K562 (cell line): ENCODE measurements around the gene LDB2. TPM values are rescaled to one million over a fixed set of nuclear protein-coding genes. Genes with fewer than 3 reads are reported as not detected.

Experiments
- ATAC-seq: fragments of 200-7000 bp; cut with Tn5 transposase; 3 replicates; pipeline ENCODE4 v1.9.1; 2020; ENCODE audit warnings: moderate library complexity
- BruUV-seq: library from RNA; stranded (reverse); fragments of 400-500 nt; replicated peaks from 2 replicates; lab custom pipeline; 2021; lab: Mats Ljungman, UMichigan
- CTCF ChIA-PET: fragments of 300-600 bp; formaldehyde crosslinking; extraction: SDS; loops from one replicate; lab custom pipeline; 2021; ENCODE audit warnings: low intra/inter-chr PET ratio; lab: Yijun Ruan, JAX
- POLR2A ChIA-PET: fragments of 300-600, 350-650 bp; sonication (Branson Sonifier 250); formaldehyde crosslinking; extraction: SDS; loops from one replicate; lab custom pipeline; 2021; ENCODE audit warnings: antibody characterized with exemption, inconsistent platforms; lab: Yijun Ruan, JAX
- DNase-seq, 4 experiments: peaks; one replicate each; pipeline versions ENCODE4 v3.0.0 to v3.0.0-alpha.2; 2011 to 2018; ENCODE audit warnings: low spot score in 3 of 4, mixed read lengths in 3 of 4; ENCODE audit errors: extremely low read depth in 1 of 4
- FAIRE-seq: peaks from 2 replicates; lab custom pipeline; 2011; peaks lifted over from hg19 to GRCh38; lab: Jason Lieb, UNC
- H2AFZ ChIP-seq: 2 replicates; pipeline ENCODE4 v1.6.0; 2011; ENCODE audit warnings: low read depth, low read length, control low read depth, inconsistent platforms
- H3K27ac ChIP-seq: fragments of 200-600 bp; 3 replicates; pipeline ENCODE4 v1.8.0; 2011; ENCODE audit warnings: low read depth, mild to moderate bottlenecking, control low read depth, inconsistent platforms, low read length, moderate library complexity, mixed read lengths; ENCODE audit errors: extremely low read depth
- H3K27me3 ChIP-seq, 2 experiments: fragments of 300-600 bp in 1 of 2; 2 replicates in 1 of 2; 3 replicates in 1 of 2; pipeline versions ENCODE4 v1.6.0 to v1.8.0; 2011; ENCODE audit warnings: inconsistent platforms in 2 of 2, low read length in 2 of 2, mild to moderate bottlenecking in 1 of 2, mixed read lengths in 1 of 2, moderate library complexity in 1 of 2; ENCODE audit not compliant: control insufficient read depth in 2 of 2, insufficient read depth in 2 of 2
- H3K36me3 ChIP-seq: fragments of 300-600 bp; 3 replicates; pipeline ENCODE4 v1.8.0; 2011; ENCODE audit warnings: mild to moderate bottlenecking, low read length, inconsistent platforms; ENCODE audit not compliant: control insufficient read depth, insufficient read depth
- H3K4me1 ChIP-seq, 2 experiments: fragments of 200-600 bp in 1 of 2; replicated peaks in 1 of 2; 2 replicates in 1 of 2; 3 replicates in 1 of 2; pipeline versions ENCODE4 v1.5.1 to v1.8.0; 2011; ENCODE audit warnings: inconsistent platforms in 2 of 2, low read length in 2 of 2, mild to moderate bottlenecking in 1 of 2, mixed read lengths in 1 of 2, moderate library complexity in 1 of 2; ENCODE audit not compliant: control insufficient read depth in 2 of 2, insufficient read depth in 2 of 2
- H3K4me2 ChIP-seq: 2 replicates; pipeline ENCODE4 v1.6.1; 2011; ENCODE audit warnings: low read length, control low read depth, inconsistent platforms, mixed read lengths; ENCODE audit not compliant: insufficient read depth
- H3K4me3 ChIP-seq: fragments of 200-600 bp; sonication (generic), shearing (Covaris generic); 2 replicates; pipeline ENCODE4 v1.5.1; 2016; ENCODE audit warnings: control low read depth, inconsistent platforms
- H3K79me2 ChIP-seq: fragments of 200-600 bp; 3 replicates; pipeline ENCODE4 v1.8.0; 2011; ENCODE audit warnings: low read length, inconsistent platforms; ENCODE audit not compliant: control insufficient read depth, insufficient read depth
- H3K9ac ChIP-seq, 2 experiments: 2 replicates each; pipeline versions ENCODE4 v1.6.0 to v1.6.1; 2011; ENCODE audit warnings: low read depth in 2 of 2, low read length in 2 of 2, control low read depth in 1 of 2, inconsistent platforms in 1 of 2, mild to moderate bottlenecking in 1 of 2, mixed read lengths in 1 of 2; ENCODE audit not compliant: insufficient read depth in 1 of 2
- H3K9me1 ChIP-seq: one replicate; pipeline ENCODE4 v1.6.0; 2011; ENCODE audit warnings: inconsistent platforms, mild to moderate bottlenecking, low read length, moderate library complexity; ENCODE audit not compliant: control insufficient read depth, insufficient read depth
- H3K9me3 ChIP-seq: replicated peaks from 2 replicates; pipeline ENCODE4 v1.5.1; 2011; ENCODE audit warnings: low read depth, low read length, inconsistent platforms; ENCODE audit not compliant: control insufficient read depth, insufficient read depth
- H4K20me1 ChIP-seq: replicated peaks from 2 replicates; pipeline ENCODE4 v1.6.1; 2011; ENCODE audit warnings: low read length, inconsistent platforms, mixed read lengths; ENCODE audit not compliant: control insufficient read depth, insufficient read depth
- CBX5 ChIP-seq: IDR thresholded peaks from 2 replicates; pipeline ENCODE4 v1.6.1; 2014; ENCODE audit warnings: low read depth, borderline replicate concordance
- E2F3 ChIP-seq: fragments of 250-450 bp; sonication (Bioruptor Pico); IDR thresholded peaks from 2 replicates; pipeline ENCODE4 v1.4.0; 2020; ENCODE audit warnings: mild to moderate bottlenecking
- HES1 ChIP-seq: fragments of 450-650 bp; IDR thresholded peaks from 2 replicates; pipeline ENCODE4 v1.6.1; 2016; ENCODE audit warnings: low read depth, mild to moderate bottlenecking, moderate library complexity
- KAT2B ChIP-seq: IDR thresholded peaks from one replicate; pipeline ENCODE4 v1.6.1; 2012; ENCODE audit warnings: low read depth, mild to moderate bottlenecking, control low read depth, inconsistent platforms, low read length, moderate library complexity
- NFXL1 ChIP-seq: fragments of 450-650 bp; formaldehyde crosslinking; IDR thresholded peaks from 2 replicates; pipeline ENCODE4 v1.4.0; 2021; ENCODE audit warnings: mild to moderate bottlenecking
- NR1H2 ChIP-seq: sonication (generic); formaldehyde crosslinking; IDR thresholded peaks from 2 replicates; pipeline ENCODE4 v1.4.0; 2020; ENCODE audit warnings: mild to moderate bottlenecking, missing genetic modification reagents
- POLR3A ChIP-seq: IDR thresholded peaks from 2 replicates; pipeline ENCODE4 v1.6.1; 2011; ENCODE audit warnings: borderline replicate concordance, mild to moderate bottlenecking, moderate library complexity; ENCODE audit not compliant: insufficient read length, insufficient read depth; ENCODE audit errors: extremely low read depth
- SAFB2 ChIP-seq: fragments of 200-400 bp; formaldehyde crosslinking; IDR thresholded peaks from 2 replicates; pipeline ENCODE4 v1.6.1; 2018; ENCODE audit warnings: borderline replicate concordance, low read length, low read depth, moderate library complexity; ENCODE audit not compliant: severe bottlenecking
- TSC22D4 ChIP-seq: fragments of 450-650 bp; IDR thresholded peaks from 2 replicates; pipeline ENCODE4 v1.6.1; 2016; ENCODE audit warnings: missing genetic modification characterization, missing biosample characterization, control low read depth
- XRCC5 ChIP-seq: fragments of 200-400 bp; formaldehyde crosslinking; IDR thresholded peaks from 2 replicates; pipeline ENCODE4 v1.6.1; 2017; ENCODE audit warnings: low read depth, mild to moderate bottlenecking, low read length
- ZBTB8A ChIP-seq: fragments of 450-650 bp; IDR thresholded peaks from 2 replicates; pipeline ENCODE4 v1.6.1; 2018; ENCODE audit warnings: mild to moderate bottlenecking, moderate library complexity; ENCODE audit not compliant: partially characterized antibody
- ZNF431 ChIP-seq: sonication (generic); formaldehyde crosslinking; IDR thresholded peaks from 2 replicates; pipeline ENCODE4 v1.8.0; 2022; ENCODE audit warnings: mild to moderate bottlenecking, missing genetic modification reagents
- ZNF655 ChIP-seq: fragments of 250-450 bp; sonication (Bioruptor Pico); IDR thresholded peaks from 2 replicates; pipeline ENCODE4 v1.5.0; 2021
- ZNF780A ChIP-seq: fragments of 250-450 bp; sonication (Bioruptor Pico); IDR thresholded peaks from 2 replicates; pipeline ENCODE4 v1.5.0; 2021; ENCODE audit warnings: mild to moderate bottlenecking
- WGBS: fragments of 100-300 bp; shearing (Covaris generic); methylation state at CpG from one replicate; pipeline ENCODE4 v1.1.6; 2016; ENCODE audit warnings: low coverage, mixed read lengths; ENCODE audit not compliant: insufficient coverage; ENCODE audit errors: missing lambda C conversion rate; 5-methylcytosine and 5-hydroxymethylcytosine counted together
- in situ Hi-C: fragments of 300-500 bp; cut with MboI; formaldehyde crosslinking; loops from 4 replicates; pipeline ENCODE4 v1.15.0; 2018; ENCODE audit warnings: inconsistent platforms, mixed read lengths
- intact Hi-C: fragments of 100-400 bp; cut with micrococcal nuclease; formaldehyde crosslinking; loops from 2 replicates; pipeline ENCODE4 v1.14.2; 2022
- polyA plus RNA-seq, 8 experiments: library from polyadenylated mRNA; depleted of rRNA in 4 of 8; stranded (reverse) in 5 of 8; unstranded in 3 of 8; fragments of >200 nt; fragmentation: Nextera tagmentation in 2 of 8; fragmentation: Illumina TruSeq in 1 of 8; extraction: Ambion mirVana in 2 of 8; extraction: Trizol in 1 of 8; gene quantifications; 2 replicates each; pipeline versions ENCODE4 v1.2.1 to v1.2.3, GENCODE V29; 2011 to 2014; ENCODE audit warnings: inconsistent platforms in 1 of 8, missing spikeins in 1 of 8
- total RNA-seq, 7 experiments: library from RNA; depleted of rRNA in 6 of 7; stranded (reverse); fragments of >200 nt in 6 of 7; fragmentation: Illumina TruSeq in 2 of 7; extraction: Trizol in 2 of 7; gene quantifications; 2 replicates each; pipeline versions ENCODE4 v1.2.1 to v1.2.3, GENCODE V29; 2011 to 2021; ENCODE audit warnings: low replicate concordance in 1 of 7
- TF ChIP-seq, protein P1 (sequence below): fragments of 450-650 bp; IDR thresholded peaks from 2 replicates; pipeline ENCODE4 v1.6.1; 2017; ENCODE audit warnings: antibody characterized with exemption, mild to moderate bottlenecking

The LDB2 gene
- total and polyA plus RNA-seq, 9 of the 15 experiments (the other 6 are each of a cell fraction or from before 2014, with no cell fraction given), result 0.10 to 0.20 TPM; not detected in 7

- TF ChIP-seq, protein P1, sequence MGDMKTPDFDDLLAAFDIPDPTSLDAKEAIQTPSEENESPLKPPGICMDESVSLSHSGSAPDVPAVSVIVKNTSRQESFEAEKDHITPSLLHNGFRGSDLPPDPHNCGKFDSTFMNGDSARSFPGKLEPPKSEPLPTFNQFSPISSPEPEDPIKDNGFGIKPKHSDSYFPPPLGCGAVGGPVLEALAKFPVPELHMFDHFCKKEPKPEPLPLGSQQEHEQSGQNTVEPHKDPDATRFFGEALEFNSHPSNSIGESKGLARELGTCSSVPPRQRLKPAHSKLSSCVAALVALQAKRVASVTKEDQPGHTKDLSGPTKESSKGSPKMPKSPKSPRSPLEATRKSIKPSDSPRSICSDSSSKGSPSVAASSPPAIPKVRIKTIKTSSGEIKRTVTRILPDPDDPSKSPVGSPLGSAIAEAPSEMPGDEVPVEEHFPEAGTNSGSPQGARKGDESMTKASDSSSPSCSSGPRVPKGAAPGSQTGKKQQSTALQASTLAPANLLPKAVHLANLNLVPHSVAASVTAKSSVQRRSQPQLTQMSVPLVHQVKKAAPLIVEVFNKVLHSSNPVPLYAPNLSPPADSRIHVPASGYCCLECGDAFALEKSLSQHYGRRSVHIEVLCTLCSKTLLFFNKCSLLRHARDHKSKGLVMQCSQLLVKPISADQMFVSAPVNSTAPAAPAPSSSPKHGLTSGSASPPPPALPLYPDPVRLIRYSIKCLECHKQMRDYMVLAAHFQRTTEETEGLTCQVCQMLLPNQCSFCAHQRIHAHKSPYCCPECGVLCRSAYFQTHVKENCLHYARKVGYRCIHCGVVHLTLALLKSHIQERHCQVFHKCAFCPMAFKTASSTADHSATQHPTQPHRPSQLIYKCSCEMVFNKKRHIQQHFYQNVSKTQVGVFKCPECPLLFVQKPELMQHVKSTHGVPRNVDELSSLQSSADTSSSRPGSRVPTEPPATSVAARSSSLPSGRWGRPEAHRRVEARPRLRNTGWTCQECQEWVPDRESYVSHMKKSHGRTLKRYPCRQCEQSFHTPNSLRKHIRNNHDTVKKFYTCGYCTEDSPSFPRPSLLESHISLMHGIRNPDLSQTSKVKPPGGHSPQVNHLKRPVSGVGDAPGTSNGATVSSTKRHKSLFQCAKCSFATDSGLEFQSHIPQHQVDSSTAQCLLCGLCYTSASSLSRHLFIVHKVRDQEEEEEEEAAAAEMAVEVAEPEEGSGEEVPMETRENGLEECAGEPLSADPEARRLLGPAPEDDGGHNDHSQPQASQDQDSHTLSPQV, result no peak
- no peak for TF ChIP-seq NFXL1
- TF ChIP-seq HES1, result no peak
- TF ChIP-seq SAFB2, result no peak
- TF ChIP-seq POLR3A, result no peak
- no peak for TF ChIP-seq KAT2B
- TF ChIP-seq NR1H2 (CRISPR knock-in tag), result no peak
- no peak for TF ChIP-seq CBX5
- no peak for TF ChIP-seq XRCC5
- TF ChIP-seq ZNF655 (CRISPR knock-in tag), result no peak
- no peak for TF ChIP-seq ZNF780A (CRISPR knock-in tag)
- no peak for TF ChIP-seq ZNF431 (CRISPR knock-in tag)
- TF ChIP-seq E2F3, result no peak
- TF ChIP-seq ZBTB8A, result no peak
- TF ChIP-seq TSC22D4 (tag), result no peak
- H3K9me3 ChIP-seq, result no peaks in the 10 kb centered on the region
- H3K27me3 ChIP-seq, result no peaks in the 10 kb centered on the region
- H3K36me3 ChIP-seq, result no peaks in the 10 kb centered on the region
- no peak overlapping the region for H2AFZ ChIP-seq
- no peaks in the 10 kb centered on the region for H3K79me2 ChIP-seq
- no peak overlapping the region for H3K4me3 ChIP-seq
- ATAC-seq, result no peak
- no peaks in the 10 kb centered on the region for H3K4me1 ChIP-seq
- no peak for DNase-seq
- in situ Hi-C loops (no loop called here), intact Hi-C loops (no loop called here)
- BruUV-seq, result no TSS peak
- POLR2A ChIA-PET, result no interaction called here
- H3K4me2 ChIP-seq, result no peak overlapping the region
- no peak for FAIRE-seq
- no peaks in the 10 kb centered on the region for H4K20me1 ChIP-seq
- no peaks in the 10 kb centered on the region for H3K9me1 ChIP-seq
- CTCF ChIA-PET, result no interaction called here
- no peak overlapping the region for H3K27ac ChIP-seq
- H3K9ac ChIP-seq, result no peak overlapping the region
- WGBS, result 6% methylated on average over 2 of the region's 2 CpGs
Measured at GRCh38 chr4:16636304-16636703, 262.1 kb downstream of the LDB2 start.
